IPS-15b (cell line): ENCODE results near the gene KRT23.

Experiments used
- H3K27me3 ChIP-seq: one replicate; pipeline ENCODE4 v1.6.1; 2013; ENCODE audit warnings: low read length; ENCODE audit not compliant: control insufficient read depth, insufficient read depth
- H3K36me3 ChIP-seq: one replicate; pipeline ENCODE4 v1.6.1; 2013; ENCODE audit warnings: low read length; ENCODE audit not compliant: control insufficient read depth, insufficient read depth
- H3K4me1 ChIP-seq: one replicate; pipeline ENCODE4 v1.6.1; 2013; ENCODE audit warnings: mild to moderate bottlenecking, low read length; ENCODE audit not compliant: control insufficient read depth, insufficient read depth
- H3K4me3 ChIP-seq: one replicate; pipeline ENCODE4 v1.5.1; 2013; ENCODE audit warnings: low read depth, low read length
- H3K9ac ChIP-seq: one replicate; pipeline ENCODE4 v1.6.1; 2013; ENCODE audit warnings: low read depth, mild to moderate bottlenecking, low read length
- H3K9me3 ChIP-seq: one replicate; pipeline ENCODE4 v1.6.1; 2013; ENCODE audit warnings: mild to moderate bottlenecking, low read length; ENCODE audit not compliant: control insufficient read depth, insufficient read depth

The KRT23 gene

GRCh38 chr17:40962059-40962561 lies 24.7 kb upstream of the KRT23 start:
- Histone ChIP-seq H3K27me3 (no peaks in the 10 kb centered on the region), H3K9ac (no peak overlapping the region), H3K9me3 (no peaks in the 10 kb centered on the region), H3K4me1 (peaks cover 10% of the 10 kb centered on the region), H3K36me3 (no peaks in the 10 kb centered on the region), H3K4me3 (no peak overlapping the region)

- peaks cover 13% of the 10 kb centered on the region for H3K4me1 ChIP-seq
- no peak overlapping the region for H3K4me3 ChIP-seq
- H3K27me3 ChIP-seq = no peaks in the 10 kb centered on the region
- H3K9ac ChIP-seq = no peak overlapping the region
- H3K36me3 ChIP-seq = no peaks in the 10 kb centered on the region
- no peaks in the 10 kb centered on the region for H3K9me3 ChIP-seq
Measured at GRCh38 chr17:40961591-40961990, 24.1 kb upstream of the KRT23 start.

GRCh38 chr17:40960144-40960543 lies 22.7 kb upstream of the KRT23 start:
- Histone ChIP-seq H3K36me3 (no peaks in the 10 kb centered on the region), H3K27me3 (no peaks in the 10 kb centered on the region), H3K9ac (no peak overlapping the region), H3K9me3 (no peaks in the 10 kb centered on the region), H3K4me1 (peaks cover 14% of the 10 kb centered on the region), H3K4me3 (no peak overlapping the region)

- Histone ChIP-seq H3K36me3 (no peaks in the 10 kb centered on the region), H3K9me3 (no peaks in the 10 kb centered on the region), H3K4me1 (peaks cover 14% of the 10 kb centered on the region), H3K9ac (no peak overlapping the region), H3K4me3 (no peak overlapping the region), H3K27me3 (no peaks in the 10 kb centered on the region)
Measured at GRCh38 chr17:40958086-40958953, 20.9 kb upstream of the KRT23 start.

- no peak overlapping the region for H3K4me3 ChIP-seq
- no peaks in the 10 kb centered on the region for H3K36me3 ChIP-seq
- no peaks in the 10 kb centered on the region for H3K27me3 ChIP-seq
- H3K4me1 ChIP-seq = peaks cover 14% of the 10 kb centered on the region
- H3K9ac ChIP-seq = no peak overlapping the region
- no peaks in the 10 kb centered on the region for H3K9me3 ChIP-seq
Measured at GRCh38 chr17:40956401-40957254, 19.2 kb upstream of the KRT23 start.

- H3K9ac ChIP-seq = no peak overlapping the region
- H3K27me3 ChIP-seq = no peaks in the 10 kb centered on the region
- H3K9me3 ChIP-seq = no peaks in the 10 kb centered on the region
- H3K36me3 ChIP-seq = no peaks in the 10 kb centered on the region
- H3K4me1 ChIP-seq = peaks cover 17% of the 10 kb centered on the region
- no peak overlapping the region for H3K4me3 ChIP-seq
Measured at GRCh38 chr17:40953881-40954280, 16.4 kb upstream of the KRT23 start.

- Histone ChIP-seq H3K27me3 (no peaks in the 10 kb centered on the region), H3K9me3 (no peaks in the 10 kb centered on the region), H3K36me3 (no peaks in the 10 kb centered on the region), H3K4me3 (no peak overlapping the region), H3K4me1 (peaks cover 12% of the 10 kb centered on the region), H3K9ac (no peak overlapping the region)
Measured at GRCh38 chr17:40952661-40953060, 15.2 kb upstream of the KRT23 start.

GRCh38 chr17:40952154-40952553 lies 14.7 kb upstream of the KRT23 start:
- H3K4me3 ChIP-seq = no peak overlapping the region
- H3K9me3 ChIP-seq = no peaks in the 10 kb centered on the region
- no peaks in the 10 kb centered on the region for H3K27me3 ChIP-seq
- peaks cover 7% of the 10 kb centered on the region for H3K4me1 ChIP-seq
- no peak overlapping the region for H3K9ac ChIP-seq
- no peaks in the 10 kb centered on the region for H3K36me3 ChIP-seq

- H3K36me3 ChIP-seq = no peaks in the 10 kb centered on the region
- H3K9ac ChIP-seq = no peak overlapping the region
- no peaks in the 10 kb centered on the region for H3K9me3 ChIP-seq
- H3K27me3 ChIP-seq = no peaks in the 10 kb centered on the region
- peaks cover 3% of the 10 kb centered on the region for H3K4me1 ChIP-seq
- no peak overlapping the region for H3K4me3 ChIP-seq
Measured at GRCh38 chr17:40951011-40951622, 13.7 kb upstream of the KRT23 start.

- Histone ChIP-seq H3K4me3 (no peak overlapping the region), H3K9ac (no peak overlapping the region), H3K4me1 (peaks cover 3% of the 10 kb centered on the region), H3K27me3 (no peaks in the 10 kb centered on the region), H3K9me3 (no peaks in the 10 kb centered on the region), H3K36me3 (no peaks in the 10 kb centered on the region)
Measured at GRCh38 chr17:40950176-40950575, 12.7 kb upstream of the KRT23 start.

GRCh38 chr17:40949418-40949817 lies 12.0 kb upstream of the KRT23 start:
- H3K4me3 ChIP-seq = no peak overlapping the region
- H3K9ac ChIP-seq = no peak overlapping the region
- no peaks in the 10 kb centered on the region for H3K27me3 ChIP-seq
- H3K9me3 ChIP-seq = no peaks in the 10 kb centered on the region
- H3K36me3 ChIP-seq = no peaks in the 10 kb centered on the region
- H3K4me1 ChIP-seq = peaks cover 3% of the 10 kb centered on the region
